Measurements from ENCODE around the gene TMED6. TPM values are rescaled to one million over a fixed set of nuclear protein-coding genes. Genes with fewer than 3 reads are reported as not detected.

The TMED6 gene
- total RNA-seq, 1 experiment from 2014 or later, result 0.91 TPM

- TF ChIP-seq POLR2A (IDR thresholded peaks at IDR 0.05; ENCODE audit: borderline replicate concordance, extremely low read depth, insufficient read depth, insufficient read length) (no peak), EZH2phosphoT487 (IDR thresholded peaks at IDR 0.05; ENCODE audit: borderline replicate concordance) (no peak)
Measured at GRCh38 chr16:69368866-69369265, 17.3 kb upstream of the TMED6 start (continued).

GRCh38 chr16:69367980-69368379 lies 16.4 kb upstream of the TMED6 start:
- ATAC-seq (no peak), DNase-seq (ENCODE audit: low read depth, low spot score) (no peak)
- no TSS peak for BruUV-seq (replicated peaks)
- no peak overlapping the region for H3K4me2 ChIP-seq (ENCODE audit: low read length)
- no peak overlapping the region for H3K4me3 ChIP-seq (replicated peaks in 1 of 2; ENCODE audit: low read depth in 1 of 2, low read length in 2 of 2)
- RAD21 ChIA-PET (ENCODE audit: low non-redundant PET in 1 of 2, low total read pairs in 2 of 2, uncharacterized antibody in 2 of 2, unreplicated experiment in 2 of 2), result no interaction called here
- H3K79me2 ChIP-seq (ENCODE audit: insufficient read depth, low read length), result peaks cover 46% of the 10 kb centered on the region
- TF ChIP-seq CEBPB (IDR thresholded peaks at IDR 0.05; ENCODE audit: low read depth) (no peak), EZH2 (IDR thresholded peaks at IDR 0.05) (no peak), ZNF274 (IDR thresholded peaks at IDR 0.05; ENCODE audit: low read depth, low read length) (no peak), CTCF (IDR thresholded peaks at IDR 0.05 in 2 of 3, conservative IDR thresholded peaks at IDR 0.05 in 1 of 3; ENCODE audit: borderline replicate concordance in 1 of 3, insufficient read depth in 1 of 3, low read depth in 2 of 3, low read length in 2 of 3) (no peak), SRF (IDR thresholded peaks at IDR 0.05; ENCODE audit: low read depth) (no peak), CBX3 (IDR thresholded peaks at IDR 0.05; ENCODE audit: low read depth) (no peak), SIN3A (IDR thresholded peaks at IDR 0.05; ENCODE audit: low read depth) (no peak), POLR2A (IDR thresholded peaks at IDR 0.05; ENCODE audit: borderline replicate concordance, extremely low read depth, insufficient read depth, insufficient read length) (no peak), ELF1 (IDR thresholded peaks at IDR 0.05; ENCODE audit: borderline replicate concordance, low read depth) (no peak), TCF7L2 (IDR thresholded peaks at IDR 0.05; ENCODE audit: borderline replicate concordance, extremely low read depth, insufficient read depth, insufficient read length) (no peak), POLR2AphosphoS5 (IDR thresholded peaks at IDR 0.05; ENCODE audit: low read depth, low read length) (no peak), FOSL1 (IDR thresholded peaks at IDR 0.05; ENCODE audit: low read depth) (no peak), RAD21 (IDR thresholded peaks at IDR 0.05; ENCODE audit: low read depth) (no peak), JUND (IDR thresholded peaks at IDR 0.05) (no peak)
- TF ChIP-seq, protein P1, sequence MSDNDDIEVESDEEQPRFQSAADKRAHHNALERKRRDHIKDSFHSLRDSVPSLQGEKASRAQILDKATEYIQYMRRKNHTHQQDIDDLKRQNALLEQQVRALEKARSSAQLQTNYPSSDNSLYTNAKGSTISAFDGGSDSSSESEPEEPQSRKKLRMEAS (IDR thresholded peaks at IDR 0.05), result no peak
- TF ChIP-seq, protein P2, sequence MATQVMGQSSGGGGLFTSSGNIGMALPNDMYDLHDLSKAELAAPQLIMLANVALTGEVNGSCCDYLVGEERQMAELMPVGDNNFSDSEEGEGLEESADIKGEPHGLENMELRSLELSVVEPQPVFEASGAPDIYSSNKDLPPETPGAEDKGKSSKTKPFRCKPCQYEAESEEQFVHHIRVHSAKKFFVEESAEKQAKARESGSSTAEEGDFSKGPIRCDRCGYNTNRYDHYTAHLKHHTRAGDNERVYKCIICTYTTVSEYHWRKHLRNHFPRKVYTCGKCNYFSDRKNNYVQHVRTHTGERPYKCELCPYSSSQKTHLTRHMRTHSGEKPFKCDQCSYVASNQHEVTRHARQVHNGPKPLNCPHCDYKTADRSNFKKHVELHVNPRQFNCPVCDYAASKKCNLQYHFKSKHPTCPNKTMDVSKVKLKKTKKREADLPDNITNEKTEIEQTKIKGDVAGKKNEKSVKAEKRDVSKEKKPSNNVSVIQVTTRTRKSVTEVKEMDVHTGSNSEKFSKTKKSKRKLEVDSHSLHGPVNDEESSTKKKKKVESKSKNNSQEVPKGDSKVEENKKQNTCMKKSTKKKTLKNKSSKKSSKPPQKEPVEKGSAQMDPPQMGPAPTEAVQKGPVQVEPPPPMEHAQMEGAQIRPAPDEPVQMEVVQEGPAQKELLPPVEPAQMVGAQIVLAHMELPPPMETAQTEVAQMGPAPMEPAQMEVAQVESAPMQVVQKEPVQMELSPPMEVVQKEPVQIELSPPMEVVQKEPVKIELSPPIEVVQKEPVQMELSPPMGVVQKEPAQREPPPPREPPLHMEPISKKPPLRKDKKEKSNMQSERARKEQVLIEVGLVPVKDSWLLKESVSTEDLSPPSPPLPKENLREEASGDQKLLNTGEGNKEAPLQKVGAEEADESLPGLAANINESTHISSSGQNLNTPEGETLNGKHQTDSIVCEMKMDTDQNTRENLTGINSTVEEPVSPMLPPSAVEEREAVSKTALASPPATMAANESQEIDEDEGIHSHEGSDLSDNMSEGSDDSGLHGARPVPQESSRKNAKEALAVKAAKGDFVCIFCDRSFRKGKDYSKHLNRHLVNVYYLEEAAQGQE (IDR thresholded peaks at IDR 0.05; ENCODE audit: low read depth), result no peak
- TF ChIP-seq, protein P3, sequence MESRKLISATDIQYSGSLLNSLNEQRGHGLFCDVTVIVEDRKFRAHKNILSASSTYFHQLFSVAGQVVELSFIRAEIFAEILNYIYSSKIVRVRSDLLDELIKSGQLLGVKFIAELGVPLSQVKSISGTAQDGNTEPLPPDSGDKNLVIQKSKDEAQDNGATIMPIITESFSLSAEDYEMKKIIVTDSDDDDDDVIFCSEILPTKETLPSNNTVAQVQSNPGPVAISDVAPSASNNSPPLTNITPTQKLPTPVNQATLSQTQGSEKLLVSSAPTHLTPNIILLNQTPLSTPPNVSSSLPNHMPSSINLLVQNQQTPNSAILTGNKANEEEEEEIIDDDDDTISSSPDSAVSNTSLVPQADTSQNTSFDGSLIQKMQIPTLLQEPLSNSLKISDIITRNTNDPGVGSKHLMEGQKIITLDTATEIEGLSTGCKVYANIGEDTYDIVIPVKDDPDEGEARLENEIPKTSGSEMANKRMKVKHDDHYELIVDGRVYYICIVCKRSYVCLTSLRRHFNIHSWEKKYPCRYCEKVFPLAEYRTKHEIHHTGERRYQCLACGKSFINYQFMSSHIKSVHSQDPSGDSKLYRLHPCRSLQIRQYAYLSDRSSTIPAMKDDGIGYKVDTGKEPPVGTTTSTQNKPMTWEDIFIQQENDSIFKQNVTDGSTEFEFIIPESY (IDR thresholded peaks at IDR 0.05; ENCODE audit: extremely low read depth, insufficient replicate concordance, low read length), result no peak
- no peak overlapping the region for H3K27ac ChIP-seq (ENCODE audit: low read depth, low read length)
- no peaks in the 10 kb centered on the region for H3K9me2 ChIP-seq (ENCODE audit: insufficient read depth)
- peaks cover 62 to 82% of the 10 kb centered on the region in 2 experiments for H3K36me3 ChIP-seq (ENCODE audit: control insufficient read depth in 1 of 2, insufficient read depth in 2 of 2, low read length in 2 of 2)
- no peaks in the 10 kb centered on the region; a peak in 1 of 4 replicates for H3K4me1 ChIP-seq (ENCODE audit: control insufficient read depth in 1 of 2, insufficient read depth in 2 of 2, low read length in 2 of 2)
- peaks cover 7% of the 10 kb centered on the region; the same call in 1 of the 2 replicates for H4K20me1 ChIP-seq (ENCODE audit: insufficient read depth)
- H3K27me3 ChIP-seq (ENCODE audit: insufficient read depth, low read length), result no peaks in the 10 kb centered on the region
- POLR2A ChIA-PET, result no interaction called here
- H2AFZ ChIP-seq (ENCODE audit: low read depth, low read length, poor library complexity, severe bottlenecking), result no peak overlapping the region
- CTCF ChIA-PET, result no interaction called here
- intact Hi-C loops (cut with micrococcal nuclease), result no loop called here
- H3K9me3 ChIP-seq (ENCODE audit: control insufficient read depth in 1 of 2, insufficient read depth in 1 of 2, low read depth in 1 of 2, low read length in 2 of 2), result no peaks in the 10 kb centered on the region
- H3K9ac ChIP-seq (ENCODE audit: low read length), result no peak overlapping the region
